Measurements from ENCODE around the gene OR51E1.

DNA sequence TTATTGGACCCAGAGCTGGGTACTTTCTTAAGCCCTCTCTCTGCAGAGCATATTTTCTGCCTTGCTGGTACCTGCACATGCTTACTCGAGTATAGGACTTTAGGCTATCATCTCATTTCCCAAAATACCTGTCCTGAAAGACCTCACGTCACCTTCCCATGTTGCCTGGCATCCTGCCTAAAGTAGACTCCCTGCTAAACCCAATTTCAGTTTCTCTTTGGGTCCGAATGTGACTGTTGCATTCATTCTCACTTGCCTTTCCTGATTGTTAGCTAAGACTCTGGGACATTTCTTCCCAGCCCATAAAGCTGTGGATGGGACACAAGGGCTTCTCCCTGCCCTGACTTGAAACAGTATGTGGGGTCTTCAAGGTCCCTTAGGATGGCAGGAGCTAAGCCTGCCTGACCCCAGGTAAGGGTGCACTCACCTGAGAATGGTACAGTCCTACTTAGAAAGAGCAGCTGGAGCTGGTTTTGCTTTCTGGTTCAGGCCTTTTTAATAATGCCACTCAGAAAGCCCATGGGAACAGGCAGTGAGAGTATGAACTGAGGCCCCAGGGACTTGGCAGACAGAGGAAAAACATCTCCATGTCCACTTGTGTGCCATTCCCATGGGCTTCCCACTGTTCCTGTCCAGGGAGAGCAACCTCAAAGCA lies 41.0 kb downstream of the OR51E1 start:
- TF ChIP-seq, protein P1, sequence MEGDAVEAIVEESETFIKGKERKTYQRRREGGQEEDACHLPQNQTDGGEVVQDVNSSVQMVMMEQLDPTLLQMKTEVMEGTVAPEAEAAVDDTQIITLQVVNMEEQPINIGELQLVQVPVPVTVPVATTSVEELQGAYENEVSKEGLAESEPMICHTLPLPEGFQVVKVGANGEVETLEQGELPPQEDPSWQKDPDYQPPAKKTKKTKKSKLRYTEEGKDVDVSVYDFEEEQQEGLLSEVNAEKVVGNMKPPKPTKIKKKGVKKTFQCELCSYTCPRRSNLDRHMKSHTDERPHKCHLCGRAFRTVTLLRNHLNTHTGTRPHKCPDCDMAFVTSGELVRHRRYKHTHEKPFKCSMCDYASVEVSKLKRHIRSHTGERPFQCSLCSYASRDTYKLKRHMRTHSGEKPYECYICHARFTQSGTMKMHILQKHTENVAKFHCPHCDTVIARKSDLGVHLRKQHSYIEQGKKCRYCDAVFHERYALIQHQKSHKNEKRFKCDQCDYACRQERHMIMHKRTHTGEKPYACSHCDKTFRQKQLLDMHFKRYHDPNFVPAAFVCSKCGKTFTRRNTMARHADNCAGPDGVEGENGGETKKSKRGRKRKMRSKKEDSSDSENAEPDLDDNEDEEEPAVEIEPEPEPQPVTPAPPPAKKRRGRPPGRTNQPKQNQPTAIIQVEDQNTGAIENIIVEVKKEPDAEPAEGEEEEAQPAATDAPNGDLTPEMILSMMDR (IDR thresholded peaks at IDR 0.05; ENCODE audit: insufficient read depth, low read length, poor library complexity, severe bottlenecking): no peak
- no peak for TF ChIP-seq EZH2phosphoT487 (conservative IDR thresholded peaks at IDR 0.05; ENCODE audit: low read length)
